Measurements from ENCODE around the gene ERCC1.

The ERCC1 gene

DNA sequence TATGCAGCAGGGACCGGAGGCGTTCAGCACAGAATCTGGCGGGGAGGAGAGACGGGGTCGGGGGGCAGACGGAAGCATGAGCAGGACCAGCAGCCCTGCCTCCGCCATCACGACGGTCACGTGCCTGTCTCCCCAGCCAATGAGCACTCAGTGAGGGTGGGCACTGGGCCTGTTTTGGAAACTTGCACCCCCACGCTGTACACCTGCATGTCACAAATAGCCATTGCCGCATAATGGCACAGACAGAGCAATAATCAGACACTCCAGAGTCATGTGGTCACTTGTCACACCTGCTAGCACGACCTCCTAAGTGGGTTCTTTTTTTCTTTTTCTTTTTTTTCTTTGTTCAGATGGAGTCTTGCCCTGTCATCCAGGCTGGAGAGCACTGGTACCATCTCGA lies 62.1 kb downstream of the ERCC1 start:
- H3K4me1 Mint-ChIP-seq (ENCODE audit: low read depth), result no peaks in the 10 kb centered on the region
- no peak overlapping the region for H3K27ac Mint-ChIP-seq
- no peaks in the 10 kb centered on the region for H3K27me3 Mint-ChIP-seq
- no peak overlapping the region for H3K4me3 Mint-ChIP-seq
- no peak for DNase-seq
- H3K9me3 Mint-ChIP-seq, result no peaks in the 10 kb centered on the region
- H3K36me3 Mint-ChIP-seq (ENCODE audit: low read depth), result peaks cover 75% of the 10 kb centered on the region

DNA sequence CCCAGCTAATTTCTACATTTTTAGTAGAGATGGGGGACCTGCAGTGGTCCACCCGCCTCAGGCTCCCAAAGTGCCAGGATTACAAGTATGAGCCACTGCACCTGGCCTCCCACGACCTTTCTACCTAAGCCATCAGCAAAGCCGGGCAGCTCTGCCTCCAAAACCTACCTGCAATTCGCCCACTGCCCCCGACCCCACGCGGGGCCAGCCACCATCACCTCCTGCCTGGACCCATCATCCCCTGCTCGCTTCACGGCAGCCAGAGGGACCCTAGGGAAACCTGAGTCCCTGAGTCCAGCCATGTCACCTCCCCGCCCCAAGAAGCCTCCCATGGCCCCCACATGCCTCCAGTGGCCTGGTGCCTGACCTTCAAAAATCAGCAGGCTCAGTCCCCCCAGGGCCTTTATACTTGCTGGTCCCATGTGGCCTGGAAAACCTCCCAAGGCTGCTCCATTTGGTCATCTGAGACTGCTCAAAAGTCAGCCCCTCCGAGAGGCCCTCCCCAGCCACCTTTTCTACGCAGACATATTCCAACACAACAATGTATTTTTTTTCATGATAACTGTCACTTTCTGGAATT lies 65.4 kb downstream of the ERCC1 start:
- Mint-ChIP-seq H3K27me3 (no peaks in the 10 kb centered on the region), H3K4me1 (ENCODE audit: low read depth) (no peaks in the 10 kb centered on the region), H3K4me3 (no peak overlapping the region), H3K9me3 (no peaks in the 10 kb centered on the region), H3K36me3 (ENCODE audit: low read depth) (peaks cover 89% of the 10 kb centered on the region), H3K27ac (no peak overlapping the region)
- DNase-seq, result no peak

DNA sequence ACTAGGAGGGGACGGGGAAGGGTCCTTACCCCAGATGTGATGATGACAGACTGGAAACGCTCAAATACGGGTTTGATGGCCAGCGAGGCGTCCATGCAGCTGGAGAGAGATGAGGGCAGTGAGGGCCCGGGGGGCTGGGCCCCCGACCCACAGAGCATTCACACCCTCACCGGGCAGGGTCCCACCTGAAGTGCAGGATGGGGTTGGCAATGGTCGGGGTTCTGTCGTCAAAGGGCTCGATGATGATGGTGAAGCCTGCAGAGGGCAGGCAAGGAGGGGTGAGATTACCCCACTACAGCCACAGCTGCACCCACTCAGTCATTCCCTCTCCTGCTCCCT lies 66.3 kb downstream of the ERCC1 start:
- no peak overlapping the region for H3K27ac Mint-ChIP-seq
- DNase-seq, result no peak
- H3K36me3 Mint-ChIP-seq (ENCODE audit: low read depth), result peaks cover 91% of the 10 kb centered on the region
- no peaks in the 10 kb centered on the region for H3K4me1 Mint-ChIP-seq (ENCODE audit: low read depth)
- no peaks in the 10 kb centered on the region for H3K27me3 Mint-ChIP-seq
- H3K4me3 Mint-ChIP-seq, result no peak overlapping the region
- H3K9me3 Mint-ChIP-seq, result no peaks in the 10 kb centered on the region
